Stimulated activated naive CD8-positive, alpha-beta T cell treated with anti-CD3 and anti-CD28 coated beads, Interleukin-15, Interleukin-2, amounts not matched to agents 100 ng/mL and 50 ng/mL, for 24 hours (primary cell): Measurements from ENCODE around the gene NAP1L4.

ENCODE experiments used
- H3K27ac Mint-ChIP-seq: one replicate; pipeline ENCODE4 v1.8.0; 2021; ENCODE audit warnings: mild to moderate bottlenecking, mixed read lengths
- H3K27me3 Mint-ChIP-seq: one replicate; pipeline ENCODE4 v1.8.0; 2021; ENCODE audit warnings: mixed read lengths
- H3K36me3 Mint-ChIP-seq: one replicate; pipeline ENCODE4 v1.8.0; 2021; ENCODE audit warnings: low read depth, mixed read lengths
- H3K4me1 Mint-ChIP-seq: one replicate; pipeline ENCODE4 v1.8.0; 2021; ENCODE audit warnings: low read depth, mixed read lengths
- H3K4me3 Mint-ChIP-seq: one replicate; pipeline ENCODE4 v1.8.0; 2021; ENCODE audit warnings: mild to moderate bottlenecking, mixed read lengths
- H3K9me3 Mint-ChIP-seq: one replicate; pipeline ENCODE4 v1.8.0; 2021; ENCODE audit warnings: mixed read lengths

NAP1L4 gene

GRCh38 chr11:2932850-2933251, 59.3 kb downstream of the NAP1L4 start:
- H3K27me3 Mint-ChIP-seq = peaks cover 9% of the 10 kb centered on the region
- peaks cover 6% of the 10 kb centered on the region for H3K9me3 Mint-ChIP-seq
- peaks cover 32% of the 10 kb centered on the region for H3K4me1 Mint-ChIP-seq
- H3K4me3 Mint-ChIP-seq = no peak overlapping the region
- peaks cover 6% of the 10 kb centered on the region for H3K36me3 Mint-ChIP-seq
- no peak overlapping the region for H3K27ac Mint-ChIP-seq

GRCh38 chr11:2931771-2932738, 60.1 kb downstream of the NAP1L4 start:
- H3K36me3 Mint-ChIP-seq = no peaks in the 10 kb centered on the region
- H3K4me1 Mint-ChIP-seq = peaks cover 37% of the 10 kb centered on the region
- H3K4me3 Mint-ChIP-seq = no peak overlapping the region

GRCh38 chr11:2931420-2931746, 60.7 kb downstream of the NAP1L4 start:
- Mint-ChIP-seq H3K36me3 (no peaks in the 10 kb centered on the region), H3K27me3 (peaks cover 17% of the 10 kb centered on the region), H3K9me3 (no peaks in the 10 kb centered on the region), H3K4me3 (no peak overlapping the region), H3K27ac (no peak overlapping the region), H3K4me1 (peaks cover 37% of the 10 kb centered on the region)

More at GRCh38 chr11:2931771-2932738, 60.1 kb downstream of the NAP1L4 start:
- Mint-ChIP-seq H3K27ac (no peak overlapping the region), H3K27me3 (peaks cover 15% of the 10 kb centered on the region), H3K9me3 (no peaks in the 10 kb centered on the region)

GRCh38 chr11:2930704-2931419, 61.3 kb downstream of the NAP1L4 start:
- peak overlapping the region; percentile 75 for H3K4me3 Mint-ChIP-seq

GRCh38 chr11:2929950-2930703, 62.0 kb downstream of the NAP1L4 start:
- Mint-ChIP-seq H3K9me3 (no peaks in the 10 kb centered on the region), H3K27ac (peak overlapping the region; percentile 86), H3K4me1 (peaks cover 37% of the 10 kb centered on the region), H3K27me3 (peaks cover 19% of the 10 kb centered on the region), H3K36me3 (no peaks in the 10 kb centered on the region), H3K4me3 (peak overlapping the region; percentile 84)

More at GRCh38 chr11:2930704-2931419, 61.3 kb downstream of the NAP1L4 start:
- Mint-ChIP-seq H3K27me3 (peaks cover 19% of the 10 kb centered on the region), H3K27ac (no peak overlapping the region), H3K36me3 (no peaks in the 10 kb centered on the region), H3K4me1 (peaks cover 37% of the 10 kb centered on the region), H3K9me3 (no peaks in the 10 kb centered on the region)

GRCh38 chr11:2929531-2929949, 62.6 kb downstream of the NAP1L4 start:
- H3K4me1 Mint-ChIP-seq = peaks cover 37% of the 10 kb centered on the region
- peaks cover 19% of the 10 kb centered on the region for H3K27me3 Mint-ChIP-seq
- H3K27ac Mint-ChIP-seq = peak overlapping the region; percentile 86

GRCh38 chr11:2928605-2929530, 63.3 kb downstream of the NAP1L4 start, which contains the start of gene PHLDA2:
Gene PHLDA2, minus strand, starts transcription at chr11:2929420. Its CDS starts 56 bp downstream, at chr11:2929364.
- peaks cover 19% of the 10 kb centered on the region for H3K27me3 Mint-ChIP-seq
- H3K36me3 Mint-ChIP-seq = no peaks in the 10 kb centered on the region
- H3K4me1 Mint-ChIP-seq = peaks cover 35% of the 10 kb centered on the region
- peak within 1 kb of the TSS; percentile 86 for H3K27ac Mint-ChIP-seq
- no peaks in the 10 kb centered on the region for H3K9me3 Mint-ChIP-seq
- peak within 1 kb of the TSS; percentile 84 for H3K4me3 Mint-ChIP-seq

More at GRCh38 chr11:2929531-2929949, 62.6 kb downstream of the NAP1L4 start:
- H3K36me3 Mint-ChIP-seq = no peaks in the 10 kb centered on the region
- peak overlapping the region; percentile 84 for H3K4me3 Mint-ChIP-seq
- no peaks in the 10 kb centered on the region for H3K9me3 Mint-ChIP-seq

- H3K4me3 Mint-ChIP-seq = peak overlapping the region; percentile 73
- H3K27me3 Mint-ChIP-seq = peaks cover 19% of the 10 kb centered on the region
- H3K4me1 Mint-ChIP-seq = peaks cover 26% of the 10 kb centered on the region
- H3K36me3 Mint-ChIP-seq = no peaks in the 10 kb centered on the region
- H3K27ac Mint-ChIP-seq = no peak overlapping the region
- H3K9me3 Mint-ChIP-seq = no peaks in the 10 kb centered on the region
These were observed 64.1 kb downstream of the NAP1L4 start for GRCh38 chr11:2927851-2928604.

GRCh38 chr11:2927121-2927800, 64.9 kb downstream of the NAP1L4 start:
- H3K9me3 Mint-ChIP-seq = no peaks in the 10 kb centered on the region
- no peaks in the 10 kb centered on the region for H3K36me3 Mint-ChIP-seq
- peaks cover 23% of the 10 kb centered on the region for H3K4me1 Mint-ChIP-seq
- H3K27me3 Mint-ChIP-seq = peaks cover 19% of the 10 kb centered on the region
- H3K4me3 Mint-ChIP-seq = peak overlapping the region; percentile 73
- no peak overlapping the region for H3K27ac Mint-ChIP-seq

GRCh38 chr11:2926611-2927051, 65.5 kb downstream of the NAP1L4 start:
- H3K27ac Mint-ChIP-seq = no peak overlapping the region
- H3K27me3 Mint-ChIP-seq = peaks cover 19% of the 10 kb centered on the region
- H3K9me3 Mint-ChIP-seq = no peaks in the 10 kb centered on the region
- H3K36me3 Mint-ChIP-seq = no peaks in the 10 kb centered on the region
- peaks cover 23% of the 10 kb centered on the region for H3K4me1 Mint-ChIP-seq
- no peak overlapping the region for H3K4me3 Mint-ChIP-seq

GRCh38 chr11:2924821-2925675, 67.1 kb downstream of the NAP1L4 start:
- Mint-ChIP-seq H3K4me1 (peaks cover 18% of the 10 kb centered on the region), H3K4me3 (no peak overlapping the region), H3K27ac (no peak overlapping the region), H3K9me3 (no peaks in the 10 kb centered on the region), H3K36me3 (no peaks in the 10 kb centered on the region), H3K27me3 (peaks cover 19% of the 10 kb centered on the region)

GRCh38 chr11:2924381-2924780, 67.7 kb downstream of the NAP1L4 start:
- Mint-ChIP-seq H3K27me3 (peaks cover 19% of the 10 kb centered on the region), H3K36me3 (no peaks in the 10 kb centered on the region), H3K27ac (no peak overlapping the region), H3K4me3 (no peak overlapping the region), H3K4me1 (peaks cover 14% of the 10 kb centered on the region), H3K9me3 (no peaks in the 10 kb centered on the region)
